WERI-Rb-1 (cell line): ENCODE data around the gene SLC26A4.

Experiments
- DNase-seq: peaks from one replicate; pipeline ENCODE4 v3.0.0-alpha.2; 2020
- H3K27ac ChIP-seq: fragments of 250-450 bp; sonication (Bioruptor Pico); 2 replicates; pipeline ENCODE4 v1.5.1; 2020; ENCODE audit warnings: mild to moderate bottlenecking, moderate library complexity
- H3K27me3 ChIP-seq: fragments of 250-450 bp; sonication (Bioruptor Pico); 2 replicates; pipeline ENCODE4 v1.5.1; 2021; ENCODE audit warnings: mild to moderate bottlenecking, low read depth, moderate library complexity; ENCODE audit not compliant: insufficient read depth, severe bottlenecking
- H3K36me3 ChIP-seq: fragments of 250-450 bp; sonication (Bioruptor Pico); 2 replicates; pipeline ENCODE4 v1.5.1; 2020; ENCODE audit warnings: mild to moderate bottlenecking, moderate library complexity
- H3K4me3 ChIP-seq: 2 replicates; pipeline ENCODE4 v1.5.1; 2011; ENCODE audit warnings: low read depth, mild to moderate bottlenecking, control low read depth, low read length
- H3K9me3 ChIP-seq: fragments of 250-450 bp; sonication (Bioruptor Pico); 2 replicates; pipeline ENCODE4 v1.5.1; 2021; ENCODE audit warnings: mild to moderate bottlenecking, moderate library complexity; ENCODE audit not compliant: severe bottlenecking
- TF ChIP-seq, protein P1 (sequence below): IDR thresholded peaks from 2 replicates; pipeline ENCODE4 v1.5.1; 2011; ENCODE audit warnings: low read depth, mild to moderate bottlenecking, control low read depth, inconsistent platforms, low read length

SLC26A4 gene

DNA sequence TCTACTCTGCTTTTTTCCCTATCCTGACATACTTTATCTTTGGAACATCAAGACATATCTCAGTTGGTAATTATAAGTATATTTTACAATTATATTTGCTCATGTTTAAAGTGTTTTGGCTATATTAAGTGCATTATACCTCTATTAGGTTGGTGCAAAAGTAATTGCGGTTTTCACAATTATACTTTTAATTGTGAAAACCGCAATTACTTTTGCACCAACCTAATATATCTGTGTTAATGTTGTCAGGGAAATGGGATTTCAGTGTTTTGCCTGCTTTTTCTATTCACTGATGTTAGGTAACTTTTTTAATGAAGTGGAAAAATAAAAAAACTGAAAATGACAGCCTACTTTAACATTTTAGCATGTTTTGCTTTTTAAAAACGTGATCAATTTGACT, 11.6 kb downstream of the SLC26A4 start:
- H3K27me3 ChIP-seq: no peaks in the 10 kb centered on the region
- H3K36me3 ChIP-seq: no peaks in the 10 kb centered on the region
- H3K27ac ChIP-seq: no peak overlapping the region
- TF ChIP-seq, protein P1, sequence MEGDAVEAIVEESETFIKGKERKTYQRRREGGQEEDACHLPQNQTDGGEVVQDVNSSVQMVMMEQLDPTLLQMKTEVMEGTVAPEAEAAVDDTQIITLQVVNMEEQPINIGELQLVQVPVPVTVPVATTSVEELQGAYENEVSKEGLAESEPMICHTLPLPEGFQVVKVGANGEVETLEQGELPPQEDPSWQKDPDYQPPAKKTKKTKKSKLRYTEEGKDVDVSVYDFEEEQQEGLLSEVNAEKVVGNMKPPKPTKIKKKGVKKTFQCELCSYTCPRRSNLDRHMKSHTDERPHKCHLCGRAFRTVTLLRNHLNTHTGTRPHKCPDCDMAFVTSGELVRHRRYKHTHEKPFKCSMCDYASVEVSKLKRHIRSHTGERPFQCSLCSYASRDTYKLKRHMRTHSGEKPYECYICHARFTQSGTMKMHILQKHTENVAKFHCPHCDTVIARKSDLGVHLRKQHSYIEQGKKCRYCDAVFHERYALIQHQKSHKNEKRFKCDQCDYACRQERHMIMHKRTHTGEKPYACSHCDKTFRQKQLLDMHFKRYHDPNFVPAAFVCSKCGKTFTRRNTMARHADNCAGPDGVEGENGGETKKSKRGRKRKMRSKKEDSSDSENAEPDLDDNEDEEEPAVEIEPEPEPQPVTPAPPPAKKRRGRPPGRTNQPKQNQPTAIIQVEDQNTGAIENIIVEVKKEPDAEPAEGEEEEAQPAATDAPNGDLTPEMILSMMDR: no peak
- no peak overlapping the region for H3K4me3 ChIP-seq
- DNase-seq: no peak
- no peaks in the 10 kb centered on the region for H3K9me3 ChIP-seq

DNA sequence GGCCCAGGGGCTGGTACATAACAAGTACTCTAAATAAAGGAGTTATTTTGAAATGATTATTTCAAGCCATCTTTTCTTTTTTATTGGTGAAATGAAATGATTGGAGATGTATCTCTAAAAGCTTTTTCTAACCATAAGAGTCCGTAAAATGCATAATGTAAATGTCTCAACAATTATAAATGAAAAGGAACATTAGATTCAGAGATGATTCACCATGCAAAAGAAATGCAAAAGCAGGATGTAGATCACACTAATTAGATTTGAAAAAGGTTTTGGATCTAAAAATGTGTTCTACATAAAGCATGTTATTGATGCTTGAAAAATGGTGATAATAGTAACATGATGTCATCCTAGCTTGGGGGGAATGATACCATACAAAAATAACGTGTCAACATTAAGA, 15.6 kb downstream of the SLC26A4 start:
- TF ChIP-seq, protein P1: no peak
- no peaks in the 10 kb centered on the region for H3K9me3 ChIP-seq
- no peaks in the 10 kb centered on the region for H3K27me3 ChIP-seq
- H3K4me3 ChIP-seq: no peak overlapping the region
- H3K27ac ChIP-seq: no peak overlapping the region
- H3K36me3 ChIP-seq: no peaks in the 10 kb centered on the region
- DNase-seq: no peak

DNA sequence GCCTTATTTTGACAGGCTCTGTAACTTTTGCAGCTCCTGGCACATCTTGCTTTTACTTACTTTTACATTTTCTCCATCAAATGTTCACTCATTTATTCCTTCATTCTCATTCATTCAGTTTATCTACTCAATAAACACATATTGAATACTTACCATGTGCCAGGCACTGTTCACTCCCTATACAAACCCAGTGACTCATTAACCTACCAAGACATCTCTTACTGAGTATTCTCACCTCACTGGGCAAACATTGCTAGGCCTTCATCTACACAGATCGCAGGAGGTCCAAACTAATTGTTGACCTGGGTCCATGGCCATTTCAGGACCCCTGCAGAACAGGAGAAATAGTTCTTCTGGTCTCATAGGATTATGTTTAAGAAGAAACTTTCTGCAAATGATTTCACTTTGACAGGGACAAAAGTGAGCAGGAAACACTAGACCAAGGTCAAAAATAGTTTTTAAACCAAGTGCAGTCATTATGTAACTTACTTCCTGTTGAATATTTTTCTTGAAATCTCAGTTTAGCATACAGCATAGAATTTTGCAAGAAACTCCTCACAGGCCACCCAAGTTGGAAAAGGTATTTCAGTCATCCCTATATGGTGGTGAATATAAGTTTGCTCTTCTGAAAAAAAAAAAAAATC, 17.6 kb downstream of the SLC26A4 start:
- Histone ChIP-seq H3K27ac (no peak overlapping the region), H3K27me3 (no peaks in the 10 kb centered on the region), H3K36me3 (no peaks in the 10 kb centered on the region), H3K9me3 (no peaks in the 10 kb centered on the region), H3K4me3 (no peak overlapping the region)
- no peak for DNase-seq
- TF ChIP-seq, protein P1: no peak

DNA sequence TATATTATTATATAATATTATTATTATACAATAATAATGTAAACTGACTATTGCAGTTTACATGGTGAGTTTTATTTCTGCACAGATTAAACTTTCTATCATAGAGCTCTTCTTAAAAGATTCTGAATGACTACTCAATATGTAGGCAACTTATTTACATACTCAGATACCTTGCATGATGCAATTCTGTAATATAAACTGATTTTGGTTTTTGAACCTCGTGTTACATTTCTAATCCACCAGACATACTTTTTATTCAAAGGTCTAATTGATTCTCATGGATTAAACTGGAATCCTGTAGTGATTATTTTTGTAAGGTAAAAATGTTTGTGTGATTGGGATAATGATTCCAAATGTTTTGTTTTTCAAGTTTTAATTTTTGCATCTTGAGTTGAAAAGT, 19.9 kb downstream of the SLC26A4 start:
- DNase-seq: no peak
- Histone ChIP-seq H3K27ac (no peak overlapping the region), H3K9me3 (no peaks in the 10 kb centered on the region), H3K36me3 (no peaks in the 10 kb centered on the region), H3K4me3 (no peak overlapping the region), H3K27me3 (no peaks in the 10 kb centered on the region)
- TF ChIP-seq, protein P1: no peak

DNA sequence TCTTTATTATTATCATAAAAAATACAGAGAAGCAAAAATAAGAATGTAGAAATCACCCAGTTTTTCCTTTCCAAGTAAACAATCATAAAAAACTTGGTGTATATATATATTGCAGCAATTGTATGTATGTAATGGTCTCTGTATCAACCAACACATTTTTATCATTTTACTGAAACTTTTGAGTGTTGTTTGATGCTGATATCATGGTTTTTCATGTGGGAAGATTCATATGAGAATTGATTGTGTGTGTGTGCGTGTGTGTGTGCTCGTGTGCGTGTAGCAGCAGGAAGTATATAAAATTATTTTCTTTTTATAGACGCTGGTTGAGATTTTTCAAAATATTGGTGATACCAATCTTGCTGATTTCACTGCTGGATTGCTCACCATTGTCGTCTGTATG, 22.3 kb downstream of the SLC26A4 start:
- Histone ChIP-seq H3K9me3 (no peaks in the 10 kb centered on the region), H3K27ac (no peak overlapping the region), H3K36me3 (no peaks in the 10 kb centered on the region), H3K4me3 (no peak overlapping the region), H3K27me3 (no peaks in the 10 kb centered on the region)
- TF ChIP-seq, protein P1: no peak
- no peak for DNase-seq

DNA sequence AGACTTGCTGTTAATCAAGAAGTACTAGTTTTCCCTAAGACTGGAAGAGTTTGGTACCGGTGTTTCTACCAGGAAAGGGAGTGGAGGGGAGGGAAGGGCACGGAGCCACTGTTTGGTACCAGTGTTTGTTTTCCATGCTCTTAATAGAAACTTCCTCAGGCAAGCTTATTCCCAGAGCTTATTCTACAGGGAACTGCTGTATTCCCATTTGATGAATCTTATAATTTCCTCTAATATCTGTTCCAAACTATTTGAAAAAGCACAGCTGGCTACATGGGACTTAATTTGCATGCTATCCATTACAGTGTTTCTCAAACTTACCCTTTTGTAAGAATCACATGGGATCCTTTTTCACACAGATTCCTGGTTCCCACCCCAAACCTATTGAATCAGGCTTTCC, 23.7 kb downstream of the SLC26A4 start:
- H3K36me3 ChIP-seq: no peaks in the 10 kb centered on the region
- no peak for DNase-seq
- H3K4me3 ChIP-seq: no peak overlapping the region
- TF ChIP-seq, protein P1: no peak
- no peaks in the 10 kb centered on the region for H3K9me3 ChIP-seq
- no peak overlapping the region for H3K27ac ChIP-seq
- no peaks in the 10 kb centered on the region for H3K27me3 ChIP-seq
